ENCODE data around the gene PRSS53. TPM values are rescaled to one million over a fixed set of nuclear protein-coding genes. Genes with fewer than 3 reads are reported as not detected.
A peak's percentile ranks its signal among the peaks of the same experiment; 100 is the strongest.
"Not testable (repeated sequence)": the region's sequence is repeated elsewhere in the genome, so short reads cannot be mapped to it uniquely, and the experiment has no call there.

Gene PRSS53
- total RNA-seq: 1 to 10 TPM in 1 of 10 donors, under 1 TPM in 9; 0.21 to 1.4 (median 0.50) TPM
- 1 to 10 TPM in 1 of 2 donors, under 1 TPM in 1; 0.46 to 2.9 TPM for polyA plus RNA-seq
- long read RNA-seq, donor 1, partial matches to known transcripts: 1 of 2 reads
- long read RNA-seq, donor 1, other reads (novel, unspliced or antisense): 1 of 2 reads
- long read RNA-seq, donor 2: 0 reads
- long read RNA-seq, donor 3: 0 reads

- H3K36me3 ChIP-seq: peaks cover 0 to 90% (median 14%) of the 10 kb centered on the region in 9 donors
- H3K27ac ChIP-seq: no peak within 1 kb of the TSS
- no peak for DNase-seq
- no peak for TF ChIP-seq CTCF (IDR thresholded peaks at IDR 0.05)
- H3K4me3 ChIP-seq: no peak within 1 kb of the TSS
- H3K4me1 ChIP-seq: peaks cover 0 to 11% (median 6%) of the 10 kb centered on the region in 9 donors
- no peaks in the 10 kb centered on the region for H3K9me3 ChIP-seq
- no peak for ATAC-seq
- H3K27me3 ChIP-seq: no peaks in the 10 kb centered on the region
- intact Hi-C loops (cut with DNase I): loop anchor here in 2 of 10 donors (5.0 to 10.0 kb wide), 2 partner anchors 41 to 104 kb away; partner anchors contain the start of gene HSD3B7 (in 1 of the 2)
- WGBS, 2 donors: 89 to 90% methylated on average over 15 of the region's 15 CpGs
Observed at GRCh38 chr16:31088459-31089183, at the start of gene PRSS53. TSS of gene PRSS53 (minus strand) at chr16:31088943. CDS start at chr16:31088809, 134 bp downstream.

DNA sequence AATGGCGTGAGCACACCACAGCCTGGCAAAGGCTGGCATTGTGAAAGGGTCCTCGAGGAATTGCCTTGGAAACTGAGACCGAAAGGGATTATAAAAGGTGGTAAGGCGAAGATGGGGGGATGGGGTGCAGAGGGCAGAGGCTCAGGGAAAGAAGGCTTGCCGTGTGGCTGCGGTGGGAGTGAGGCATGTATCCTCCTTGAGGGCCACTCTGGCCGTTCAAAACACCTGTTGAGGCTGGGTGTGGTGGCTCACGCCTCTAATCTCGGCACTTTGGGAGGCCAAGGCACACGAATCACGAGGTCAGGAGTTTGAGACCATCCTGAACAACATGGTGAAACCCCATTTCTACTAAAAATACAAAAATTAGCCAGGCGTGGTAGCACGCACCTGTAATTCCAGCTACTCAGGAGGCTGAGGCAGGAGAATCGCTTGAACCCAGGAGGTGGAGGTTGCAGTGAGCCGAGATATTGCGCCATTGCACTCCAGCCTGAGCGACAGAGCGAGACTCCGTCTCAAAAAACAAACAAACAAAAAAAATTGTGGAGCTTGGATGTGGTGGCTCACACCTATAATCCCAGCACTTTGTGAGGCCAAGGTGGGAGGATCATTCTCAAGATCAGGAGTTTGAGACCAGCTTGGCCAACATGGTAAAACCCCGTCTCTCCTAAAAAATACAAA is 48.2 kb upstream of the PRSS53 start:
- H3K27ac ChIP-seq; H3K9me3 ChIP-seq; ATAC-seq; DNase-seq; H3K4me3 ChIP-seq; intact Hi-C loops (cut with DNase I); H3K27me3 ChIP-seq: not testable (repeated sequence)
- Histone ChIP-seq H3K36me3 (peaks cover 0 to 15% (median 2%) of the 10 kb centered on the region in 9 donors), H3K4me1 (peaks cover 8 to 51% (median 39%) of the 10 kb centered on the region in 9 donors)
- 92 to 94% methylated on average over 20 of the region's 20 CpGs for WGBS, 2 donors

GRCh38 chr16:31136287-31136662 is 47.5 kb upstream of the PRSS53 start:
- H3K36me3 ChIP-seq: peaks cover 0 to 22% (median 7%) of the 10 kb centered on the region in 9 donors
- H3K4me3 ChIP-seq: no peak overlapping the region
- no peaks in the 10 kb centered on the region for H3K27me3 ChIP-seq
- intact Hi-C loops (cut with DNase I): no loop called here
- no peak for ATAC-seq
- H3K9me3 ChIP-seq: no peaks in the 10 kb centered on the region
- 87 to 89% methylated on average over 6 of the region's 6 CpGs for WGBS, 2 donors
- H3K4me1 ChIP-seq: peaks cover 8 to 44% (median 32%) of the 10 kb centered on the region in 9 donors
- DNase-seq: no peak
- TF ChIP-seq CTCF (IDR thresholded peaks at IDR 0.05): no peak
- H3K27ac ChIP-seq: no peak overlapping the region

GRCh38 chr16:31135535-31136286 is 47.0 kb upstream of the PRSS53 start, which contains the start of gene PRSS8:
TSS of gene PRSS8 (minus strand) at chr16:31135727. CDS start at chr16:31135498, 229 bp downstream.
- H3K36me3 ChIP-seq: peaks cover 0 to 27% (median 13%) of the 10 kb centered on the region in 9 donors
- no peak within 1 kb of the TSS for H3K27ac ChIP-seq
- intact Hi-C loops (cut with DNase I): no loop called here
- WGBS, 2 donors: 55 to 66% methylated on average over 22 of the region's 22 CpGs
- no peaks in the 10 kb centered on the region for H3K27me3 ChIP-seq
- peak in 1 of 8 donors; percentile 4 for ATAC-seq
- H3K4me1 ChIP-seq: peaks cover 8 to 39% (median 28%) of the 10 kb centered on the region in 9 donors
- peak within 1 kb of the TSS in 1 of 10 donors; percentile 5 for H3K4me3 ChIP-seq
- TF ChIP-seq CTCF (IDR thresholded peaks at IDR 0.05): no peak
- no peak for DNase-seq
- no peaks in the 10 kb centered on the region for H3K9me3 ChIP-seq
